ENCODE results near the gene CLEC4F. TPM values are rescaled to one million over a fixed set of nuclear protein-coding genes. Genes with fewer than 3 reads are reported as not detected.

CLEC4F gene
- polyA plus RNA-seq, 1 donor (not counting 4 experiments of a cell fraction or from before 2014, with no cell fraction given), result not detected

- no peak for DNase-seq (ENCODE audit: low read depth, low spot score)
- Histone ChIP-seq H2AFZ (ENCODE audit: control insufficient read depth, low read length) (no peak overlapping the region), H3K9me3 (ENCODE audit: control insufficient read depth, low read depth, low read length) (no peaks in the 10 kb centered on the region), H3K27me3 (ENCODE audit: control insufficient read depth, extremely low read depth, insufficient read depth, low read length) (peaks cover 27% of the 10 kb centered on the region), H3K79me2 (ENCODE audit: control insufficient read depth, insufficient read depth, low read length) (no peaks in the 10 kb centered on the region), H3K4me2 (ENCODE audit: control insufficient read depth, extremely low read depth, insufficient read depth, low read depth, low read length) (no peak overlapping the region), H3K9ac (ENCODE audit: control insufficient read depth, extremely low read depth, insufficient read depth, low read length) (no peak overlapping the region), H3K36me3 (ENCODE audit: control insufficient read depth in 2 of 2, extremely low read depth in 1 of 2, insufficient read depth in 2 of 2, low read length in 2 of 2) (no peaks in the 10 kb centered on the region), H3K9me1 (ENCODE audit: control insufficient read depth, extremely low read depth, insufficient read depth, low read length) (no peaks in the 10 kb centered on the region), H3K4me1 (ENCODE audit: control insufficient read depth, extremely low read depth, insufficient read depth, low read length) (no peaks in the 10 kb centered on the region), H3K4me3 (ENCODE audit: control insufficient read depth in 2 of 3, extremely low read depth in 1 of 3, insufficient read depth in 2 of 3, low read depth in 1 of 3, low read length in 3 of 3) (no peak overlapping the region), H4K20me1 (ENCODE audit: control insufficient read depth, extremely low read depth, insufficient read depth, low read length) (no peaks in the 10 kb centered on the region), H3K27ac (ENCODE audit: control insufficient read depth, insufficient read depth, low read length) (no peak overlapping the region)
- dilution Hi-C loops (cut with MboI; ENCODE audit: extremely low pct_ligation_motif_present, low sequenced_read_pairs), result no loop called here
- TF ChIP-seq EZH2 (IDR thresholded peaks at IDR 0.05; ENCODE audit: low read length), result no peak
- TF ChIP-seq CTCF (optimal IDR thresholded peaks at IDR 0.05 in 1 of 3, IDR thresholded peaks at IDR 0.05 in 1 of 3, conservative IDR thresholded peaks at IDR 0.05 in 1 of 3; ENCODE audit: extremely low read depth in 1 of 3, insufficient read depth in 2 of 3, low read length in 3 of 3), result no peak
- FAIRE-seq, result no peak
Observed at GRCh38 chr2:70830366-70830765, 10.0 kb upstream of the CLEC4F start.

DNA sequence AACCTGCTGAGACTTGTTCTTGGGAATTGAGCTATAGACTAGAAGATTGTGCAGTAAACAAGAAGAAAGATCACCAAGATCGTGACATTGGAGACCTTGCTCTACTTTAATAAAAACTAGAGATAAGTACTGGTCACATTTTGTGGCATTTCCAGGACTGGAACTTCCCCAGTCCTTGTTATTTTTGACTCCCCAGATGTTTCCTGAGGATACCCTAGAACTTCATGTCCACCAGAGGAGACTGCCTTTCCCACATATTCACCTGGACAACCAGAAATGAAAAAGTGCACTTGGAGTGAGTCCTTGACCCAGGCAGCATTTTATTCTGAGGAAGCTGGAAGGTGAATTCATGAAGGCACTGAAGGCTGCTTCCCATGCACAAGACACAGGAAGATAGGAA, 9.5 kb upstream of the CLEC4F start:
- no peak overlapping the region for H3K4me3 ChIP-seq (ENCODE audit: control insufficient read depth in 2 of 3, extremely low read depth in 1 of 3, insufficient read depth in 2 of 3, low read depth in 1 of 3, low read length in 3 of 3)
- no peaks in the 10 kb centered on the region for H3K79me2 ChIP-seq (ENCODE audit: control insufficient read depth, insufficient read depth, low read length)
- no peak overlapping the region for H3K4me2 ChIP-seq (ENCODE audit: control insufficient read depth, extremely low read depth, insufficient read depth, low read depth, low read length)
- no peaks in the 10 kb centered on the region for H3K9me1 ChIP-seq (ENCODE audit: control insufficient read depth, extremely low read depth, insufficient read depth, low read length)
- dilution Hi-C loops (cut with MboI; ENCODE audit: extremely low pct_ligation_motif_present, low sequenced_read_pairs), result no loop called here
- TF ChIP-seq CTCF (optimal IDR thresholded peaks at IDR 0.05 in 1 of 3, IDR thresholded peaks at IDR 0.05 in 1 of 3, conservative IDR thresholded peaks at IDR 0.05 in 1 of 3; ENCODE audit: extremely low read depth in 1 of 3, insufficient read depth in 2 of 3, low read length in 3 of 3), result no peak
- no peak for TF ChIP-seq EZH2 (IDR thresholded peaks at IDR 0.05; ENCODE audit: low read length)
- no peak overlapping the region for H3K27ac ChIP-seq (ENCODE audit: control insufficient read depth, insufficient read depth, low read length)
- H3K27me3 ChIP-seq (ENCODE audit: control insufficient read depth, extremely low read depth, insufficient read depth, low read length), result peaks cover 23% of the 10 kb centered on the region
- FAIRE-seq (no peak), DNase-seq (ENCODE audit: low read depth, low spot score) (no peak)
- no peak overlapping the region for H3K9ac ChIP-seq (ENCODE audit: control insufficient read depth, extremely low read depth, insufficient read depth, low read length)
- H2AFZ ChIP-seq (ENCODE audit: control insufficient read depth, low read length), result no peak overlapping the region
- no peaks in the 10 kb centered on the region for H3K4me1 ChIP-seq (ENCODE audit: control insufficient read depth, extremely low read depth, insufficient read depth, low read length)
- no peaks in the 10 kb centered on the region for H4K20me1 ChIP-seq (ENCODE audit: control insufficient read depth, extremely low read depth, insufficient read depth, low read length)
- no peaks in the 10 kb centered on the region for H3K9me3 ChIP-seq (ENCODE audit: control insufficient read depth, low read depth, low read length)
- no peaks in the 10 kb centered on the region for H3K36me3 ChIP-seq (ENCODE audit: control insufficient read depth in 2 of 2, extremely low read depth in 1 of 2, insufficient read depth in 2 of 2, low read length in 2 of 2)
